H1 (cell line): ENCODE data around the gene ITFG2. TPM values are rescaled to one million over a fixed set of nuclear protein-coding genes. Genes with fewer than 3 reads are reported as not detected.

Experiments
- CHD7 ChIP-seq: fragments of 300-600 bp; sonication (generic); IDR thresholded peaks from 2 replicates; pipeline ENCODE4 v1.7.1; 2012; ENCODE audit warnings: low read length, moderate library complexity, mild to moderate bottlenecking, inconsistent platforms; ENCODE audit not compliant: insufficient replicate concordance
- CTCF ChIP-seq, 3 experiments: IDR thresholded peaks; 1 replicate in 2 of 3; 2 replicates in 1 of 3; pipeline versions ENCODE4 v1.5.1 to v1.6.1; 2011; ENCODE audit warnings: low read length in 3 of 3, mild to moderate bottlenecking in 3 of 3, inconsistent platforms in 2 of 3, low read depth in 1 of 3, moderate library complexity in 1 of 3; ENCODE audit not compliant: insufficient read depth in 1 of 3; ENCODE audit errors: control extremely low read depth in 1 of 3
- RBBP5 ChIP-seq: IDR thresholded peaks from 2 replicates; pipeline ENCODE4 v1.7.1; 2012; ENCODE audit warnings: low read depth, mild to moderate bottlenecking, inconsistent platforms, low read length, moderate library complexity, borderline replicate concordance
- SAP30 ChIP-seq: fragments of 300-600 bp; sonication (generic); IDR thresholded peaks from 2 replicates; pipeline ENCODE4 v1.7.1; 2012; ENCODE audit warnings: low read length, moderate library complexity, mild to moderate bottlenecking, inconsistent platforms; ENCODE audit not compliant: insufficient read depth, insufficient replicate concordance
- YY1 ChIP-seq: IDR thresholded peaks from 2 replicates; pipeline ENCODE4 v1.6.1; 2011; ENCODE audit warnings: low read depth, mild to moderate bottlenecking, low read length
- polyA plus RNA-seq, 7 experiments: library from polyadenylated mRNA; depleted of rRNA in 3 of 7; stranded (reverse) in 5 of 7; unstranded in 2 of 7; fragments of >200 nt in 5 of 7; fragments of 200-250 nt in 2 of 7; gene quantifications; 1 replicate in 5 of 7; 2 replicates in 1 of 7; 4 replicates in 1 of 7; pipeline versions ENCODE4 v1.2.1 to v1.2.3, GENCODE V29; 2011 to 2013; ENCODE audit warnings: missing spikeins in 2 of 7, mixed read lengths in 2 of 7
- total RNA-seq: library from RNA; stranded (reverse); fragmentation: NEBNext Ultra II Directional; extraction: Animal tissue kit (Norgen Biotek cat#: 25700); gene quantifications from 2 replicates; pipeline ENCODE4 v1.2.1, GENCODE V29; 2021

Gene ITFG2
- total and polyA plus RNA-seq, 2 of the 8 experiments (the other 6 are each of a cell fraction or from before 2014, with no cell fraction given), result 15.0 to 22.9 TPM

- TF ChIP-seq CHD7 (no peak), YY1 (no peak), RBBP5 (no peak), CTCF (IDR thresholded peaks at IDR 0.05; ENCODE audit: control extremely low read depth in 1 of 3, insufficient read depth in 1 of 3, low read depth in 1 of 3, low read length in 3 of 3) (no peak), SAP30 (no peak)
Measured at GRCh38 chr12:2854669-2855453, 42.4 kb downstream of the ITFG2 start (continued).
